Posterior vena cava (tissue), 2 donors: ENCODE data around the gene TCF12. TPM values are rescaled to one million over a fixed set of nuclear protein-coding genes. Genes with fewer than 3 reads are reported as not detected.
"Not testable (repeated sequence)": the region's sequence is repeated elsewhere in the genome, so short reads cannot be mapped to it uniquely, and the experiment has no call there.

Experiments used
- DNase-seq: peaks from one replicate; pipeline ENCODE4 v3.0.0-alpha.2; 2020; ENCODE audit warnings: low spot score
- intact Hi-C, 2 donors: fragments of 100-400 bp; cut with DNase I; formaldehyde crosslinking; loops; one replicate each; pipeline versions ENCODE4 v1.14.1 to v1.14.2; 2022 to 2023
- total RNA-seq, 2 donors: library from RNA; stranded (reverse); fragmentation: NEBNext Ultra II Directional; extraction: Animal tissue kit (Norgen Biotek cat#: 25700); gene quantifications; one replicate each; pipeline ENCODE4 v1.2.1, GENCODE V29; 2021
- donor health status: DM: yes; HTN: yes; CAD: no.
- donor health status: DM: yes; HTN: yes; CAD: no.

TCF12 gene
- total RNA-seq, 2 donors from 2014 or later = 95.2 to 102 TPM

- DNase-seq, intact Hi-C loops: not testable (repeated sequence)
Observed at GRCh38 chr15:57097919-57098543, 179.6 kb downstream of the TCF12 start.

GRCh38 chr15:57098896-57099295, 180.5 kb downstream of the TCF12 start:
- intact Hi-C loops = no loop called here
- DNase-seq = no peak

- intact Hi-C loops = no loop called here
- no peak for DNase-seq
Observed at GRCh38 chr15:57100136-57100539, 181.7 kb downstream of the TCF12 start.

- DNase-seq = no peak
- intact Hi-C loops = no loop called here
Observed at GRCh38 chr15:57102858-57103257, 184.4 kb downstream of the TCF12 start.

- intact Hi-C loops = no loop called here
- DNase-seq = no peak
Observed at GRCh38 chr15:57108296-57108695, 189.9 kb downstream of the TCF12 start.

GRCh38 chr15:57109005-57109404, 190.6 kb downstream of the TCF12 start:
- intact Hi-C loops = no loop called here
- DNase-seq = no peak

- no peak for DNase-seq
- intact Hi-C loops = no loop called here
Observed at GRCh38 chr15:57111002-57111401, 192.6 kb downstream of the TCF12 start.

GRCh38 chr15:57112178-57112577, 193.7 kb downstream of the TCF12 start:
- DNase-seq = no peak
- intact Hi-C loops = no loop called here

GRCh38 chr15:57114070-57114469, 195.6 kb downstream of the TCF12 start:
- intact Hi-C loops = no loop called here
- no peak for DNase-seq

GRCh38 chr15:57118013-57118799, 199.8 kb downstream of the TCF12 start:
- DNase-seq = no peak
- intact Hi-C loops = no loop called here

GRCh38 chr15:57122080-57122840, 203.8 kb downstream of the TCF12 start:
- intact Hi-C loops = loop anchor here in 1 of 2 donors (5.0 kb wide), 1 partner anchor 1540 kb away; no protein-coding TSS in a partner anchor

GRCh38 chr15:57124036-57124435, 205.6 kb downstream of the TCF12 start:
- intact Hi-C loops = loop anchor here in 1 of 2 donors (5.0 kb wide), 1 partner anchor 1542 kb away; no protein-coding TSS in a partner anchor
- DNase-seq = no peak

More at GRCh38 chr15:57122080-57122840, 203.8 kb downstream of the TCF12 start:
- no peak for DNase-seq

GRCh38 chr15:57129064-57129463, 210.6 kb downstream of the TCF12 start:
- intact Hi-C loops = no loop called here
- DNase-seq = no peak

- intact Hi-C loops = no loop called here
- no peak for DNase-seq
Observed at GRCh38 chr15:57130956-57131355, 212.5 kb downstream of the TCF12 start.

- intact Hi-C loops = no loop called here
- no peak for DNase-seq
Observed at GRCh38 chr15:57133127-57133968, 214.9 kb downstream of the TCF12 start.

- DNase-seq = no peak
- intact Hi-C loops = no loop called here
Observed at GRCh38 chr15:57134071-57134605, 215.7 kb downstream of the TCF12 start.

- DNase-seq = no peak
- intact Hi-C loops = no loop called here
Observed at GRCh38 chr15:57134851-57135250, 216.4 kb downstream of the TCF12 start.

GRCh38 chr15:57135800-57136199, 217.4 kb downstream of the TCF12 start:
- DNase-seq = no peak
- intact Hi-C loops = no loop called here

GRCh38 chr15:57138349-57138788, 219.9 kb downstream of the TCF12 start:
- intact Hi-C loops = no loop called here
- DNase-seq = no peak
